ENCODE data around the gene NCAPG. TPM values are rescaled to one million over a fixed set of nuclear protein-coding genes. Genes with fewer than 3 reads are reported as not detected.

Gene NCAPG
- total and polyA plus RNA-seq, 2 of the 4 experiments (the other 2 are of a cell fraction), result 10.9 to 26.7 TPM

Other genes with a start within 250 kb of the NCAPG start
- 91.6 and 93.0 TPM in 2 replicates for gene LAP3, start 233.8 kb upstream of the NCAPG start, total RNA-seq (2012; rRNA removed)
- gene LAP3, start 233.8 kb upstream of the NCAPG start, polyA plus RNA-seq (2012; rRNA removed), result 52.7 and 57.9 TPM in 2 replicates
- gene MED28, start 196.3 kb upstream of the NCAPG start, total RNA-seq (2012; rRNA removed), result 7.2 and 9.3 TPM in 2 replicates
- gene MED28, start 196.3 kb upstream of the NCAPG start, polyA plus RNA-seq (2012; rRNA removed), result 8.8 and 9.0 TPM in 2 replicates
- 0.18 and 0.28 TPM in 2 replicates for gene FAM184B, start 29.4 kb upstream of the NCAPG start, total RNA-seq (2012; rRNA removed)
- 0.07 and 0.13 TPM in 2 replicates for gene FAM184B, start 29.4 kb upstream of the NCAPG start, polyA plus RNA-seq (2012; rRNA removed)
- gene DCAF16, start 222 bp upstream of the NCAPG start, total RNA-seq (2012; rRNA removed), result 23.6 and 31.5 TPM in 2 replicates
- gene DCAF16, start 222 bp upstream of the NCAPG start, polyA plus RNA-seq (2012; rRNA removed), result 15.0 and 15.1 TPM in 2 replicates
- gene LCORL, start 210.8 kb downstream of the NCAPG start, total RNA-seq (2012; rRNA removed), result 5.0 and 11.4 TPM in 2 replicates
- gene LCORL, start 210.8 kb downstream of the NCAPG start, polyA plus RNA-seq (2012; rRNA removed), result 1.3 and 2.1 TPM in 2 replicates